ENCODE data around the gene DLK1. TPM values are rescaled to one million over a fixed set of nuclear protein-coding genes. Genes with fewer than 3 reads are reported as not detected.

Gene DLK1
- total and polyA plus RNA-seq, 2 experiments from 2014 or later: not detected

DNA sequence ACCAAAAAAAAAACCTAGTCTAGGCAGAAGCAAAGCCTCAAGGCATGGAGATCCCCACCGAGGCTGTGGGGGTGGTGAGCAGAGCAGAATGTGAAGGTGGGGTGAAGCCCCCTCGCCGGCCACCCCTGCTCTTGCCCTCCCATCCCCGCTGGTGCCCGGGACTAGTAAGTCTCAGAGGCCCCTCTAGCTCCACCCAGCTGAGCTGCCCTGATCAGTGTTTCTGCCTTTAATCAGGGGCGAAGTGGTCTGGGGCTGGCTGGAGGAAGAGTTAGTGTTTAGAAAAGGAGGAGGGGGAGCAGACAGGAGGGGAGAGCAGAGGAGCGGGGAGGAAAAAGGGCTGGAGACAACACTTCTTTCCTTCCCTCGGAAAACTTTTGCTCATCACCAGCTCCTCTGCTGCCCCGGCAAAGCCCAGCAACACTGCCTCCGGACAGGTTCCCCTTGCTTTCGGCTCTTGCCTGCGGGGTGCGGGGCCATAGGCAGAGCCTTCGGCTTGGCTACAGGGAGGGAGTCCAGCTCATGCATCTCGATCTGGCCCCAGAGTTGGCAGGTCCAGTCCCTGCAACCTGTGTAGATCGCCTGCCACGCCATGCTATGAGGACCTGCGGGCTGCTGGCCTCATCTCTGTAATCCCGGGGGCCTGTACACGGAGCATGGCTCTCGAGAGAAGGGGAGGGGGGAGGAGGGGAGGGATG lies 3.4 kb upstream of the DLK1 start:
- WGBS, 2 experiments (ENCODE audit: low coverage in 1 of 2, low lambda C conversion rate in 2 of 2, missing lambda C conversion rate in 2 of 2): 22 to 45% methylated on average over 15 to 21 of the region's 21 CpGs
- peaks cover 51% of the 10 kb centered on the region for H3K27me3 ChIP-seq (replicated peaks; ENCODE audit: insufficient read depth)
- no peaks in the 10 kb centered on the region for H3K4me1 ChIP-seq (ENCODE audit: insufficient read depth)

GRCh38 chr14:100723830-100724437 lies 2.8 kb upstream of the DLK1 start:
- no peaks in the 10 kb centered on the region for H3K9me2 ChIP-seq (ENCODE audit: insufficient read depth)
- in situ Hi-C loops (cut with MboI): no loop called here
- DNase-seq: no peak
- H3K4me1 ChIP-seq (ENCODE audit: insufficient read depth): no peaks in the 10 kb centered on the region
- TF ChIP-seq EZH2phosphoT487 (IDR thresholded peaks at IDR 0.05; ENCODE audit: insufficient read depth, low read depth): no peak
- TF ChIP-seq EZH2 (IDR thresholded peaks at IDR 0.05; ENCODE audit: insufficient read depth, poor library complexity, severe bottlenecking): no peak
- no peak overlapping the region for H2AFZ ChIP-seq
- H4K20me1 ChIP-seq (ENCODE audit: insufficient read depth): no peaks in the 10 kb centered on the region
- H3K27me3 ChIP-seq (replicated peaks; ENCODE audit: insufficient read depth): peaks cover 50% of the 10 kb centered on the region
- H3K4me2 ChIP-seq (ENCODE audit: unreplicated experiment): no peak overlapping the region
- H3K36me3 ChIP-seq (ENCODE audit: low read depth): no peaks in the 10 kb centered on the region
- H3F3A ChIP-seq (ENCODE audit: insufficient read depth): no peaks in the 10 kb centered on the region
- H3K4me3 ChIP-seq: no peak overlapping the region
- no peaks in the 10 kb centered on the region for H3K79me2 ChIP-seq (ENCODE audit: insufficient read depth)
- no peak overlapping the region for H3K9ac ChIP-seq
- H3K9me3 ChIP-seq (ENCODE audit: low read depth): no peaks in the 10 kb centered on the region
- no peak overlapping the region for H3K27ac ChIP-seq
- 64 to 65% methylated on average over 10 to 14 of the region's 14 CpGs for WGBS, 2 experiments (ENCODE audit: low coverage in 1 of 2, low lambda C conversion rate in 2 of 2, missing lambda C conversion rate in 2 of 2)

More for the DNA sequence above, 3.4 kb upstream of the DLK1 start:
- H3K27ac ChIP-seq: no peak overlapping the region
- no peak overlapping the region for H3K4me3 ChIP-seq
- in situ Hi-C loops (cut with MboI): no loop called here
- H3K36me3 ChIP-seq (ENCODE audit: low read depth): no peaks in the 10 kb centered on the region
- H3K9me3 ChIP-seq (ENCODE audit: low read depth): no peaks in the 10 kb centered on the region
- H3K79me2 ChIP-seq (ENCODE audit: insufficient read depth): no peaks in the 10 kb centered on the region
- no peaks in the 10 kb centered on the region for H3F3A ChIP-seq (ENCODE audit: insufficient read depth)
- H4K20me1 ChIP-seq (ENCODE audit: insufficient read depth): no peaks in the 10 kb centered on the region
- DNase-seq: no peak
- H2AFZ ChIP-seq: no peak overlapping the region
- H3K4me2 ChIP-seq (ENCODE audit: unreplicated experiment): no peak overlapping the region
- TF ChIP-seq EZH2phosphoT487 (IDR thresholded peaks at IDR 0.05; ENCODE audit: insufficient read depth, low read depth): no peak
- TF ChIP-seq EZH2 (IDR thresholded peaks at IDR 0.05; ENCODE audit: insufficient read depth, poor library complexity, severe bottlenecking): no peak
- no peak overlapping the region for H3K9ac ChIP-seq
- H3K9me2 ChIP-seq (ENCODE audit: insufficient read depth): no peaks in the 10 kb centered on the region

- H3K79me2 ChIP-seq (ENCODE audit: insufficient read depth): no peaks in the 10 kb centered on the region
- no peak overlapping the region for H3K4me3 ChIP-seq
- no peak for DNase-seq
- no peaks in the 10 kb centered on the region for H3K9me2 ChIP-seq (ENCODE audit: insufficient read depth)
- H3K36me3 ChIP-seq (ENCODE audit: low read depth): no peaks in the 10 kb centered on the region
- no peak for TF ChIP-seq EZH2phosphoT487 (IDR thresholded peaks at IDR 0.05; ENCODE audit: insufficient read depth, low read depth)
- TF ChIP-seq EZH2 (IDR thresholded peaks at IDR 0.05; ENCODE audit: insufficient read depth, poor library complexity, severe bottlenecking): no peak
- peaks cover 56% of the 10 kb centered on the region for H3K27me3 ChIP-seq (replicated peaks; ENCODE audit: insufficient read depth)
- no peaks in the 10 kb centered on the region for H3K4me1 ChIP-seq (ENCODE audit: insufficient read depth)
- no peak overlapping the region for H3K27ac ChIP-seq
- whole genome bisulfite sequencing, 2 experiments (ENCODE audit: low coverage in 1 of 2, low lambda C conversion rate in 2 of 2, missing lambda C conversion rate in 2 of 2): 70 to 72% methylated on average over 3 to 4 of the region's 4 CpGs
- no peak overlapping the region for H3K4me2 ChIP-seq (ENCODE audit: unreplicated experiment)
- H4K20me1 ChIP-seq (ENCODE audit: insufficient read depth): no peaks in the 10 kb centered on the region
- H3F3A ChIP-seq (ENCODE audit: insufficient read depth): no peaks in the 10 kb centered on the region
- in situ Hi-C loops (cut with MboI): no loop called here
- H2AFZ ChIP-seq: no peak overlapping the region
- H3K9ac ChIP-seq: no peak overlapping the region
- H3K9me3 ChIP-seq (ENCODE audit: low read depth): no peaks in the 10 kb centered on the region
These were observed 2.2 kb upstream of the DLK1 start for GRCh38 chr14:100724536-100724935.

GRCh38 chr14:100725587-100726387 lies 905 bp upstream of the DLK1 start:
- Histone ChIP-seq H3K4me1 (ENCODE audit: insufficient read depth) (no peaks in the 10 kb centered on the region), H3K9me3 (ENCODE audit: low read depth) (no peaks in the 10 kb centered on the region), H3K9me2 (ENCODE audit: insufficient read depth) (no peaks in the 10 kb centered on the region), H3K79me2 (ENCODE audit: insufficient read depth) (no peaks in the 10 kb centered on the region), H3K36me3 (ENCODE audit: low read depth) (no peaks in the 10 kb centered on the region), H3K27ac (no peak overlapping the region), H3K4me3 (no peak overlapping the region), H3K9ac (no peak overlapping the region), H3F3A (ENCODE audit: insufficient read depth) (no peaks in the 10 kb centered on the region), H4K20me1 (ENCODE audit: insufficient read depth) (no peaks in the 10 kb centered on the region), H2AFZ (no peak overlapping the region), H3K27me3 (replicated peaks; ENCODE audit: insufficient read depth) (peaks cover 65% of the 10 kb centered on the region), H3K4me2 (ENCODE audit: unreplicated experiment) (no peak overlapping the region)
- peak; percentile 36 for TF ChIP-seq EZH2 (IDR thresholded peaks at IDR 0.05; ENCODE audit: insufficient read depth, poor library complexity, severe bottlenecking)
- no peak for TF ChIP-seq EZH2phosphoT487 (IDR thresholded peaks at IDR 0.05; ENCODE audit: insufficient read depth, low read depth)
- DNase-seq: no peak
- in situ Hi-C loops (cut with MboI): no loop called here
- 83 to 89% methylated on average over 23 to 33 of the region's 33 CpGs for WGBS, 2 experiments (ENCODE audit: low coverage in 1 of 2, low lambda C conversion rate in 2 of 2, missing lambda C conversion rate in 2 of 2)

All from GM23248 (cell line).